ENCODE results near the gene TSPO. TPM values are rescaled to one million over a fixed set of nuclear protein-coding genes. Genes with fewer than 3 reads are reported as not detected.

TSPO gene
- total RNA-seq, 4 donors from 2014 or later: 346 to 897 (median 746) TPM

- DNase-seq (ENCODE audit: low spot score in 2 of 2): peak in 1 of 2 donors; percentile 70
- H3K4me3 ChIP-seq: peak within 1 kb of the TSS; percentile 50
- 0% methylated on average over 6 of the region's 49 CpGs for WGBS
- H3K4me1 ChIP-seq: peaks cover 20% of the 10 kb centered on the region
- H3K36me3 ChIP-seq: no peaks in the 10 kb centered on the region
- H3K9me3 ChIP-seq: no peaks in the 10 kb centered on the region
- H3K27me3 ChIP-seq: peaks cover 23% of the 10 kb centered on the region
- peak within 1 kb of the TSS; percentile 46 for H3K27ac ChIP-seq
- TF ChIP-seq EP300 (IDR thresholded peaks at IDR 0.05) (no peak), POLR2A (IDR thresholded peaks at IDR 0.05) (no peak), CTCF (IDR thresholded peaks at IDR 0.05) (no peak), POLR2AphosphoS5 (IDR thresholded peaks at IDR 0.05) (no peak)
Measured at GRCh38 chr22:43110444-43110926, 40.9 kb upstream of the TSPO start, which contains the start of gene BIK. Gene BIK (plus strand): TSS chr22:43110750. CDS start chr22:43124023, 13,273 bp downstream.

DNA sequence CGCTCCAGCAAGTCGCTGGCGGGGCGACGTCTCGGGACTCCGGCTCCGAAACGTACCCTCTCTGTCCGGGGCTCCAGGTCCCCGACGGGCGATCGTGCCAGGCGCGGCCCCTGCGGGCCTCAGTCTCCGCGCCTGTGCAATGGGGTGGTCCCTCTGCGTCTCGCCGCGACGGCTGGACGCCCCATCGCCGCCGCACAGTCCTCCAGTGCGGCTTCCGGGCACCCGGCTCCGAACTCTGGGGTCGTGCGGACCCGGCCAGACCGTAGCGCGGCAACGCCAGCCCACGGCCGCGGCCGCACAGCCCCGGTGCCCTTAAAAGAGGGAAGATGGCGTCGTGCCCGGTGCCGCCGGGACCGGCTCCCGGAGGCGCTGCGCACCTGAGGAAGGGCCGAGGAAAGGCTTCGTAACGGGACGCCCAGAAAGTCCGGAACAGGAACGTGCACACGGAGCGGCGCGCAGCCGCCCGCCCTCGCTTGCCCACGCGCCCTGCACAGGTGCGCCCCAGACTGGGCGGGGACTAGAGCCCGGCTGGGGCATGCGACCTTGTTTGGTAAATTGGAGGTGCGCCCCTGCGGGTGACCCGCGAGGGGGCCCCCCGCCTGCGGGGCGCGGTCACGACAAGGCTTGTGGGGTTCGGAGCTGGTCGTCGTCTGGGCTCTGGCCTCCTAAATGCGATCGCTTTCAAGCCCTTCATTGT is 40.3 kb upstream of the TSPO start:
- TF ChIP-seq CTCF (IDR thresholded peaks at IDR 0.05) (no peak), POLR2A (IDR thresholded peaks at IDR 0.05) (no peak), POLR2AphosphoS5 (IDR thresholded peaks at IDR 0.05) (no peak), EP300 (IDR thresholded peaks at IDR 0.05) (no peak)
- H3K9me3 ChIP-seq: no peaks in the 10 kb centered on the region
- H3K4me1 ChIP-seq: peaks cover 20% of the 10 kb centered on the region
- H3K27ac ChIP-seq: peak overlapping the region; percentile 46
- H3K4me3 ChIP-seq: peak overlapping the region; percentile 50
- no peaks in the 10 kb centered on the region for H3K36me3 ChIP-seq
- no peak for DNase-seq (ENCODE audit: low spot score in 2 of 2)
- H3K27me3 ChIP-seq: peaks cover 23% of the 10 kb centered on the region
- no CpG with 5 or more reads among the region's 86 CpGs for WGBS

- H3K27ac ChIP-seq: peak overlapping the region; percentile 3
- peaks cover 23% of the 10 kb centered on the region for H3K27me3 ChIP-seq
- peaks cover 20% of the 10 kb centered on the region for H3K4me1 ChIP-seq
- DNase-seq (ENCODE audit: low spot score in 2 of 2): no peak
- WGBS: 63% methylated on average over 13 of the region's 13 CpGs
- H3K36me3 ChIP-seq: no peaks in the 10 kb centered on the region
- no peaks in the 10 kb centered on the region for H3K9me3 ChIP-seq
- TF ChIP-seq EP300 (IDR thresholded peaks at IDR 0.05) (no peak), POLR2A (IDR thresholded peaks at IDR 0.05) (no peak), POLR2AphosphoS5 (IDR thresholded peaks at IDR 0.05) (no peak), CTCF (IDR thresholded peaks at IDR 0.05) (no peak)
- H3K4me3 ChIP-seq: no peak overlapping the region
Measured at GRCh38 chr22:43113526-43114251, 37.7 kb upstream of the TSPO start.

DNA sequence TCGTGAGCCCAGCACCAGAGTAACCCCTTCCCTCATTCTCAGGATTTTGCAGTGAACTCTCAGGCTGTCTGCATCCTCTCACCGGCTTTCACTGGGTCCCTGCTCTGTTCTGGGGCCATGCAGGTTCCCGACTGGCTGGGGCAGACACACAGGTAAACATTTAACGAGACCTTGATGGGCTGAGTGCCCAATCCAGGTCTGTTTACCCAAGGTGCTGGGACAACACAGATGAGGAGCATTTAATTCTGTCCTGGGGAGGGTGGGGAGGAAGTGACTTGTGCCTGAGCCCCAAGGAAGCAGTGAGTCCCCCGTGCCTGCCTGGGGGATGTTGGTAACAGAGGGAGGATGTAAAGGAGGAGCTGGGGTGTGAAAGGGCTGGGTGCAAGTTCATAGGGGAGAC is 36.4 kb upstream of the TSPO start:
- H3K27ac ChIP-seq: no peak overlapping the region
- TF ChIP-seq EP300 (IDR thresholded peaks at IDR 0.05): no peak
- no peak for TF ChIP-seq CTCF (IDR thresholded peaks at IDR 0.05)
- no peak for TF ChIP-seq POLR2AphosphoS5 (IDR thresholded peaks at IDR 0.05)
- TF ChIP-seq POLR2A (IDR thresholded peaks at IDR 0.05): no peak
- H3K4me3 ChIP-seq: no peak overlapping the region
- H3K36me3 ChIP-seq: no peaks in the 10 kb centered on the region
- no peak for DNase-seq (ENCODE audit: low spot score in 2 of 2)
- no peaks in the 10 kb centered on the region for H3K9me3 ChIP-seq
- H3K27me3 ChIP-seq: peaks cover 19% of the 10 kb centered on the region
- H3K4me1 ChIP-seq: peaks cover 17% of the 10 kb centered on the region
- 47% methylated on average over 5 of the region's 5 CpGs for WGBS

- no peak overlapping the region for H3K27ac ChIP-seq
- H3K36me3 ChIP-seq: no peaks in the 10 kb centered on the region
- H3K4me1 ChIP-seq: no peaks in the 10 kb centered on the region
- H3K9me3 ChIP-seq: no peaks in the 10 kb centered on the region
- DNase-seq (ENCODE audit: low spot score in 2 of 2): no peak
- 87% methylated on average over 7 of the region's 7 CpGs for WGBS
- H3K4me3 ChIP-seq: no peak overlapping the region
- TF ChIP-seq EP300 (IDR thresholded peaks at IDR 0.05) (no peak), POLR2AphosphoS5 (IDR thresholded peaks at IDR 0.05) (no peak), POLR2A (IDR thresholded peaks at IDR 0.05) (no peak), CTCF (IDR thresholded peaks at IDR 0.05) (no peak)
- H3K27me3 ChIP-seq: peaks cover 8% of the 10 kb centered on the region
Measured at GRCh38 chr22:43116932-43117331, 34.4 kb upstream of the TSPO start.
